ELR (cell line): ENCODE data around the gene SPTBN2.

ENCODE experiments used
- DNase-seq: peaks from one replicate; pipeline ENCODE4 v3.0.0-alpha.2; 2015; ENCODE audit warnings: low read depth

SPTBN2 gene

DNA sequence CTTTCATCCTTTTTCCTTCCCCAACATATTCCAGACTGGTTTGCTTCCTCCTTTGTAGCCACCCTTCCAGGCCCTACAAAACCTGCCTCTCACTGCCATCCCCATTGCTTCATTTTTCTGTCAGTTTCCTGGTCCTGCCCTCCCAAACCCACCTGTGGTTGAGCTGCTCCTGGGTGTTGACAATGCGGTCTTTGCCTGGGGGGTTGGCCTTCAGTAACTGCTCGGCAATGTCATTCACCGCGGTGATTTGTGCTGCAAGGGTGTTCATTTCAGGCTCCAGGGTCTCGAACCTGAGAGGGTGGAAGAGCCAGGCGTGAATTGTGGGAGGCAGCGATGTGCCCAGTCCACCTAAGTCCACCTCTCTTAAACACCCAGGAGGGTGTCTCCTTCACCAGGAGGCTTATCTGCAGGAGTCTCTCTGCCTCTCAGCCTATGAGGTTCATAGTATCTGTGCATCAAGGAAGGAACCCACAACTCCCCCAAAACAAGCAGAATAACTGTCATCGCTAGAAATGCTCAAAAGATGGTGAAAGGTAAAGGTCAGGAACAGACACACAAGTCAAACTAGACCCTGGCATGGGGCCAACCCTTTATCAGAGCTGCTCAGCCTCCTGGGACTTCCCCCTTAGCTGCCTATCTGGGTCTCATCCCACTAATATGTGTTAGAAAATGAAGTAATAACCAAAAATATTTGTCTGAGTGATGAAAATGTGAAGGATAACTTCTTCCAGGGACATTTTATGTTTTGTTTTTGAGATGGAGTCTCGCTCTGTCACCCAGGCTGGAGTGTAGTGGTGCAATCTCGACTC is 27.4 kb downstream of the SPTBN2 start:
- no peak for DNase-seq

- no peak for DNase-seq
These were observed 28.3 kb downstream of the SPTBN2 start for GRCh38 chr11:66700742-66701141.

DNA sequence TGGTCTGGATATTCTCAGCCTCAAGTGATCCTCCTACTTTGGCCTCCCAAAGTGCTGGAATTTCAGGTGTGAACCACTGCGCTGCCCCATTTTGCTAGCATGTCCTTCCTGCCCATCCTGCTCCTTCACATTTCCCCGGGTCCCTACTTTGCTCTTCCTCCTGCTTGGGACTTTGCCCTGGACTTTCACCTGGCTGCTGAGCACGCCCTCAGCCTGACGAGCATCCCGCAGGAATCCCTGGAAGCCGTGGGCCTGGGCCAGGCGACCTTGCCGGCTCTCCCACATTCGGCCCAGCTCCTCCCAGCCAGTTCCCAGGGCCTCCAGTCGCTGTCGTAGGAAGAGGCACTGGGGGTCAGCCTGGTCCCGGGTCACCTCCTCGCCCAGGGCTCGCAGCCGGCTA is 28.7 kb downstream of the SPTBN2 start:
- DNase-seq, result no peak

DNA sequence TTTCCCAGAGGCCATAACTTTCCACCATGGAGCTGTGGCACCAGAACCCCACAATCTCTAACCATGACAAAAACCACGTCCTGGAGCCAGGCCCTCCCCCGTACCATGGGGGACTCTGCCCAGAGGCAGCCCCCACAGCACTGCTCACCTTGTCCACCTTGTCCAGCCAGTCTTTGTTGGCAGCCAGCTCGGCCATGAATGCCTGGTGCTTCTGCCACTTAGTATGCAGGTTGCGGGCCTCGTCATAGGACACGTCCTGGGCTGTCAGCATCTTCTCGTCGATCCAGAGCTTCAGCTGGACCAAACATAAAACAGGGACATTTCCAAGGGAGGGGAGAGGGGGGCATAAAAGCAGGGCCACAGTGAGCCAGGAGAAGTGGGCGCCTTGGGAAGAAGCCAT is 30.5 kb downstream of the SPTBN2 start:
- no peak for DNase-seq

DNA sequence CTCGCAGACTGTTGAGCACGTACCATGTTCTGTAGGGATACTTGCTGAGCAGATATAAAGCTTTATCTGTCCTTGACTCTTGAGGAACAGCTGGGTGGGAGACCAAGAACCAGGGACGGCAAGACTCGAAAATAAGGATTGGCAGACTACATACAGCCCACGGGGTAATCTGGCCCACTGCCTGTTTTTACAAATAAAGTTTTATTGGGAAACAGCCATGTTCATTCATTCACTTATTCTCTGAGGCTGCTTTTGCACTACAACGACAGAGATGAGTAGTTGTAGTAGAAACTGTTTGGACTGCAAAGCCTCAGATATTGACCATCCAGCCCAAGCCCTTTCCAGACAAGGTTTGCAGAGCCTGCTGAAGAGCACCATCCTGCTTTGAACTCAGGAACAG is 31.0 kb downstream of the SPTBN2 start:
- DNase-seq, result no peak

DNA sequence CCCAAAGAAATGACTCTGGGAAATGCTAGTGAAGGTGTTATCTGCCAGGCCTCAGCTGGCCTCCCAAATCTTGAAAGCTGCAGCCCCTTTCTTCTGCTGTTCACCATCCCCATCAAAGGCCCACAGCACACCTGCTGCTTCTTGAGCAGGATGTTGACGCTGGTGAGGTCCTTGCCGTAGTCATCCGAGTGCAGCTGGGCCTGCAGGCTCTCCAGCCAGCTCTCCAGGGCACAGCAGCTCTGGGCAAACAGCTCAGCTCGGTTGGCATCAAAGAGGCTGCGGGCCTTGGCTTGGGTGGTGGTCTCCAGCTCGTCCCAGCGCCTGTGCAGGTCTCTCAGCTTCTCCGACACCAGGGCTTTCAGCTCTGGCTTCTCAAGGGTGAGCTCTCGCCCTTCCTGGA is 32.9 kb downstream of the SPTBN2 start:
- DNase-seq, result no peak

- peak; percentile 98 for DNase-seq
These were observed 34.2 kb downstream of the SPTBN2 start for GRCh38 chr11:66694732-66695207.

GRCh38 chr11:66694056-66694410 is 35.0 kb downstream of the SPTBN2 start:
- DNase-seq, result no peak

DNA sequence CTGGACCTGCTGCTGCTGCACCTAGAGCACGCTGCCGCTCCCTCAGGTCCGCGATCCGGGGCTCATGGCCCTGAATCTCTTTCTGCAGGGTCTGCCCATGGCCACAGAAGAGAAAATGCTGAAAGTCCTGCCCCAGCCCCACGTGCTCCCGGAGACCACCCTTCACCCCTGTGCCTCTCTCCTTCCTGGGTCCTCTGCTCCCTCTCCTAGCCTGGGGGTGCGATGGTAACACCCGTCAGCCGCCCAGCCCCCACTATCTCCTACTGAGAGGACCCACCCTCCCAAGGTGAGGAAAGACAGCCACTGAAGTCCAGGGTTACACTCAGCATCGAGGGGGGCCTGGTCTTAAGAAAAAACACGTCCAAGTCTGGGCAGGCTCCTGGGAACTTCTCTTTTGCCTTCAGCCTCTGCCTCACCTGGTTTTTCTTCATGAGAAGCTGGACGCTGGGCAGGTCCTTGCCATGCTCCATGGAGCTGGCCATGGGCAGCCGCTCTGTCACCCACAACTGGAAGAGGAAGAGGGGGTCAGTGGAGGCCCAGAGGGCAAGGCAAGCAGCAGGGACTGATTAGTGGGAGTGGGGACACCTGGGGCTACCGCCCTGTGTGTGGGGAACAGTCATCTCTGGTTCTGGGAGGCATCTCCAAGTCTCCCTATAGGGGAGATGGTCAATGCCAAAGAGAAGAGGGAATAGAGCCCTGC is 35.5 kb downstream of the SPTBN2 start:
- no peak for DNase-seq

GRCh38 chr11:66692871-66693331 is 36.1 kb downstream of the SPTBN2 start:
- no peak for DNase-seq

- no peak for DNase-seq
These were observed 36.6 kb downstream of the SPTBN2 start for GRCh38 chr11:66692446-66692845.

DNA sequence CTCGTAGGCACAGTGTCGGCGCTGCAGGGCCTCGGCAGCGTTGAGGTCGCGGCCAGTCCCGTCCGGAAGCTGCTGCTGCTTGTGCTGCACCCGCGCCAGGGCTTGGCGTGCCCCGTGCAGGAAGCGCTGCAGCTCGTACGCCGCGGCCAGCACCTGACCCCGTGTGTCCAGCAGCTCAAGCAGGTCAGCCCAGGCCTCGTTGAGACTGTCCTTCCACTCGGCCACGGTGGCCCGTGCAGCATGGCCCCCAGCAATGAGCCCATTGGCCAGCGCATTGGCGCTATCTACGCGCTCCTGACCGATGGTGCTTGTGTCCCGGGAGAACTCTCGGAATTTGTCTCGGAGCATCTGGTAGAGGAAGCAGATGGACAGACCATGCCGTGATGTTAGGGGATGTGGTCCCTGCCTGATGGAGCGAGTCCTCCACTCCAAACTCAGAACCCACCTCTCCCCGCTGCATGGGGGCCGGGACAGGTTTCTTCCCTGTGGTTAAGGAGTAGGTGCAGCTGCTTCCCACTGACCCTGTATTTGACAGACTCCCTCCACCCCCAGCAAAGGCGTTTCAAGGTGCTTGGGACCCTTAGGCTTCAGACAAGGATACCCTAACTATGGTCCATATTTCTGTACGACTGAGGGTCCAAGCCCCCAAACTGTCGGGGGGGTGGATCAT is 37.6 kb downstream of the SPTBN2 start:
- DNase-seq, result no peak

DNA sequence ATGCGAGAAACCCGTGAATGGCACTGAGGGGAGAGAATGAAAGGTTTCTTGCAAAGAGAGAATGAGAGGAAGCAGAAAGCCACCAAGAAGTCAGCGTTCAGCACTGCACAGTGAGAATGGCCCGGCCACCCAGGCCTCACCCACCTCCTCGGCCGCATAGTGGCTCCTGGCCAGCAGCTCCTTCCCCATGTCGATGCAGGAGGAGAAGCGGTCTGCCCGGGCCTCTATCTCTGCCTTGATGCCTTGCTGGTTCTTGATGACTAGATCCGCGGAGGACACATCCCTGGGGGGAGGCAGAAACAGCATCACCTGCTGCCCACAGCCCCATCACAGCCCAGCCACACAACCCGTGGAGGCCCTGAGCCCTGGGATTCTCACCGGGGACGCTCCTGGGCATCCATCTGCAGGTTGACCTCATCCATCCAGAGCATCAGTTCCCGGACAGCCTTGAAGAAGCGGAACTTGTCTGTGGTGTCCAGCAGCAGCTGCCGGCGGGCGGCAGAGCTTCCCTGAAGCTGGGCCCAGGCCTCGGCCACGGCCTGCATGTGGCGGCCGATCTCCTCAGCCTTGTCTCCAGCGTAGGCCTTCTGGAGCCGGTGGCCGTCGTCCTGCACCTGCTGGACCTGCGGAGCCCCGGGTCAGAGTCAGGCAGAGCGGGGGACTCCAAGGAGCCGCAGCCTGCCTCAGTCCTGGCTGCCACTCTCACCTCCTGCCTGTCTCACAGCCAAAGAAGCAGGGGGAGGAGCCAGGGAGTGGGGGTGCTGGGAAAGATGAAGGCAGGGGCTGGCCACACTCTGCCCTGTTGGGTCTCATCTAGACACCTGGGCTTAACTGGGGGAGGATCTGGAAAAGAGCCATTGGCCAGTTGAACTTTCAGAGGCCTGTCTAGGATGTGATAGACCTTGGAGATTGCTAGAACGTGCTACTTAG is 39.1 kb downstream of the SPTBN2 start:
- DNase-seq, result no peak

DNA sequence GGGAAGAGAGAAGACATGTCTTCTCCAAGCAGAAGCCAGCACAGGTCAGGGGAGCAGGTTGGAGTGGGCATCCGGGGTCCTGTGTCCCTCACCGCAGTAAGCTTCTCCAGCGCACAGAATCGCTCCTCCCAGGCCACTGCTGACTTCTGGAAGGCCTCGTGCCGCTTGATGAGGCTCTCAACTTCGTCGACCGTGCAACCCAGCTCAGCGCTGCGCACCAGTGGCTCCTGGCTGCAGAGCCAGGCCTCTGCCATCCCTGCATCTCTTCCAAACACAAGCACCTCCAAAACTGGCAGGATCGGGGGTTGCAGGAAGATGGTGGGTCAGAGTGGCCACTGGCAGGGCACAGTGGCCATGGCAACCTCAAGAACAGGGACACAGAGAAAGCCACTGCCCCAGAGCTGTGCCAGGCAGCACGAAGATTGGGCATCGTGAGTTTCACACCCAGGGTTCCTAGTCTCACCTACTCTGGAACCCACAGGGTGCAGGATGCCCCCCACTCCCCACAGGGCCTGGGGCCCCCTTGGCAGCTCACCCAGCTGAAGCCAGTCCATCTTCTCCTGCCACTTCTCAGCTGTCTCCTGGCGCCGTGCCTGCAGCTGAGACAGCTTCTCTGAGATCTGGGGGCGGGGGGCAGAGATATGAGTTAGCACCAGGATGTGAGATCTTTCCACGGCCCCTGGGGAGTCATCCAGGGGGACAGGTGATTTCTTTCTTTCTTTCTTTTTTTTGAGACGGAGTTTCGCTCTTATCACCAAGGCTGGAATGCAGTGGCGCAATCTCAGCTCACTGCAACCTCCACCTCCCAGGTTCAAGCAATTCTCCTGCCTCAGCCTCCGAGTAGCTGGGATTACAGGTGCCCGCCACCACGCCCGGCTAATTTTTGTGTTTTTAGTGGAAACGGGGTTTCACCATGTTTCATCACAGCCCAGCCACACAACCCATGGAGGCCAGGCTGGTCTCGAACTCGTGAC is 40.2 kb downstream of the SPTBN2 start:
- no peak for DNase-seq

DNA sequence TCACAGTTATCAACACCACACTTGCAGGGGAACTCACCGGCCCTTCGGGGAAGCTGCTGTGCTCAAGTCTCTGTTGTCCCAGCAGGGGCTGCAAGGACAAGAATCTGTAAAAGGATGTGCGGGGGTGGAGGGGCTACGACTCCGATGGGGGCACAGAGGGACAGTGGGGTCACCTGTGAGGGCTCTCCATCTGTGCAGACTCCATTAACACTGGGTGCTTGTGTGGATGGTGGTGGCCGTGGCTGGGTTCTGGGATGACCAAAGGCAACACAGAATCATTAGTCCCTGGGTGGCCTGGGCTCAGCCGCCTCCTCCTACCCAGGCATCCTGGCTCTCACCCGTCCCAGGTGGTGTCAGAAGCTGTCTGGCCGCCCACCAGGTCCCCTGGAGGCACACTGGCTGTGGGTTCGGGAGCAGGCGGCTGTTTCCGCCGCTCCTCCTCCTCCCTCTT is 41.2 kb downstream of the SPTBN2 start:
- DNase-seq, result no peak

GRCh38 chr11:66686801-66687750 is 41.9 kb downstream of the SPTBN2 start:
- DNase-seq, result no peak

- no peak for DNase-seq
These were observed 42.8 kb downstream of the SPTBN2 start for GRCh38 chr11:66686100-66686785.

DNA sequence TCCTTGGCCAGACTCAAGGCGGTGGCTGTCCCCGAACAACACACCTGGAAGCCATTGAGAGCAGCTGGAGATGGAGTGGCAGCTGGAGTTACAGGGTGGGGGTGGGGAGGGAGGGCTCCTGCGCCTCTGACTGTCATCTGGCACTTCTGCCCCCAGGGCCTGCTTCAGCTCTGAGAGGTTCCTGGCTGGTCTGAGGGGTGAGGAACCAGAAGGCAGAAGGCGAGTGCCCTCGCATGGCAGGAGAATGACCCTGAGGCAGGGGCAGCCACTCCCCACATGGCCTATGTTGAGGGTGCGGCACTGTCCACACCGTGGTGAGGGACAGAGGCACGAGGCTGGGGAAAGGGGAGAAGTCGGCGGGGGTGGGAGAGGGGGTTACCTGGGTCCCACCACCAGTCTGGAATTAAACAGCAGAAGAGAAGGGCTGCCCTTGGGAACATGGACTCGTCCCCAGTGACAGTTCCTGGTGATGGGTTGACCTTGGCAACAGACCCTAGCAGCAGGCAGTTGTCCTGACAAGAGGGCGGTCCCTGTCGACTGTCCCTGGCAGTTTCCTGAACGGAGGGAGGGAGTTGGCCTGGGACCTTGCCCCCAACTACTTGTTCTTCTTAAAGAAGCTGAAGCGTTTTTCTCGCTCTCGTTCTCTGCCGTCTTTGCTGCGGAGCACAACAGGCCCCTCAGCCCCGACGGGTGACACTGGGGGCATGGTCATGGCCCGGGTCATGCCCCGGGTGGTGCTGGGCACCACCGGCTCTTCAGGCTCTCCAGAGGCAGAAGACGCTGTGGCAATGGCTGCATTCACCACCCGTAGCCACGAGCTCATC is 43.5 kb downstream of the SPTBN2 start:
- DNase-seq, result no peak
